Smooth muscle cell of the brain vasculature (primary cell): Measurements from ENCODE around the gene PYM1.
A peak's percentile ranks its signal among the peaks of the same experiment; 100 is the strongest.
"Not testable (repeated sequence)": the region's sequence is repeated elsewhere in the genome, so short reads cannot be mapped to it uniquely, and the experiment has no call there.

ENCODE experiments used
- DNase-seq: peaks from one replicate; pipeline ENCODE4 v3.0.0-alpha.2; 2012; ENCODE audit warnings: low read depth, low spot score

Gene PYM1

DNA sequence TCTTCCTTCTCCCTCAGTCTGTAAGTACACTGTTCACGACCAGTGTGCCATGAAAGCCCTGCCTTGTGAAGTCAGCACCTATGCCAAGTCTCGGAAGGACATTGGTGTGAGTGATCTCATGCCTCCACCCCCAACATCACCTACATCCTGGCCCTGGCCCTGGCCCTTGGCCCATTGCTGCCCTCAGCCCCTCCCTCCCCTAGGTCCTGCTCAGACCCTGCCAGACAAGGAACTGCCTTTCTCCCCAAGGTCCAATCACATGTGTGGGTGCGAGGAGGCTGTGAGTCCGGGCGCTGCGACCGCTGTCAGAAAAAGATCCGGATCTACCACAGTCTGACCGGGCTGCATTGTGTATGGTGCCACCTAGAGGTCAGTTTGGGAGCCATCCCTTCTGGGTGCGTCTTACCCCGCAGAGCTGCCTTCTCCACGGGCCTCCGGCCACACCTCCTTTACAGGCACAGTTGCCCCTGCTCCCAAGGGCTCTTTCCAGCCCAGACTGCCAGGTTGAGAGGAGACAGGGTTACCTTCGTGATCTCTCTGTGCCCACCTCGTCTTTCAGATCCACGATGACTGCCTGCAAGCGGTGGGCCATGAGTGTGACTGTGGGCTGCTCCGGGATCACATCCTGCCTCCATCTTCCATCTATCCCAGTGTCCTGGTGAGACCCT lies 12.5 kb upstream of the PYM1 start:
- no peak for DNase-seq

DNA sequence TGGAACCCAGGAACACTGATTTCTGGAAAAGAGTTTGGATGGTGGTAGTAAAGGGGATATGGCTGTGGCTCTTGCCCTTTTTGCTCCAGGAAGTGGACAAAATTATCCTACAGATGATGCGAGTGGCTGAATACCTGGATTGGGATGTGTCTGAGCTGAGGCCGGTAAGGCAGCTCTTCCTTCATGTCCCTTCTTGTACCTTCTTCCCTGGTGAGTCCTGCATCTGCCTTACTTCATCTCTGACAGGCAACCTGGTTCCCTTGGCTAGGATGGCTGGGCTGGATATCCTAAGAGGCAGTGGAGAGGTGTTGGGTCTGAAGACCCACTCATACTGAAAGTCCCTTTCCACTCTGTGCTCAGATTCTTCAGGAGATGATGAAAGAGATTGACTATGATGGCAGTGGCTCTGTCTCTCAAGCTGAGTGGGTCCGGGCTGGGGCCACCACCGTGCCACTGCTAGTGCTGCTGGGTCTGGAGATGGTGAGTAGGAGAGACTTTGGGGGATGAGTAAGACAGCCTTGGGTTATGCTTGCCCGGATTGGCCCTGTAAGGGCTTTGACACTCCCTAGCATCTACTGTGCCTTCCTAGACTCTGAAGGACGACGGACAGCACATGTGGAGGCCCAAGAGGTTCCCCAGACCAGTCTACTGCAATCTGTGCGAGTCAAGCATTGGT lies 11.3 kb upstream of the PYM1 start:
- no peak for DNase-seq

DNA sequence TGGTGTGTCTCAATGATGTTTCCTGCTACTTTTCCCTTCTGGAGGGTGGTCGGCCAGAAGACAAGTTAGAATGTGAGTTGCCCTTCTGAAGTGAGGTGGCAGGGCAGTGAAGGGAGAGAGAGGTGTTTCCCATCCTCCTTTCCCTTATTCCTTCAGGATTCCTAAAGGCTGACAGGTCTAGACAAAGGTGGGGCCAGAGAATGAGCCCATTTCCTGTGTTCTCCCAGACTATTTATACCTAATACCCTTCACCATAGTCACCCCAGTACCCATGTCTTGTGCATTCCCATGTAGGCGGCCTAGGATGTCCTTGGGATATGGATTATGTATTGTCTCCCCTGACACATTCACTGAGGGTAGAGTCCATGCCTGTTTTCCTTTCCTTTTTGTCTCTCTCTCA lies 10.3 kb upstream of the PYM1 start:
- no peak for DNase-seq

DNA sequence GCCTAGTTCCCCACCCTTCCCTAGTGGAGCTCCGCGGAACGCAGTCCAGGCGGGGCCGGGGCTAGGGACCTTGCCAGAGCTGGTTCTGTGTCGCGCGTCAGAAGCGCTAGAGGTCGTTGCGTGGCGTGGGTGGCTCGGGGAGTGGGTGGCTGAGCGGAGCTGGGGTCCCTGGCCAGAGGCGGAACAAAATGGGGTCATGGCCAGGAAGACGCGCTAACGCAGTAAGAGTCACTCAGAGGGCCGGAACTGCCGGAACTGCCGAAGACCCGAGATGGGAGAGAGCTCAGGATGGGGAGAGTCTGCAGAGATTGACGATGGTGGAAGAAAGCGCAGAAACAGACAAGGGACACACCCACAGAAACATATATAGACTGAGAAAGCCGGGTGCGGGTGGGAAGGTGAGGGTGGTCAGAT lies 8.1 kb upstream of the PYM1 start:
- no peak for DNase-seq

DNA sequence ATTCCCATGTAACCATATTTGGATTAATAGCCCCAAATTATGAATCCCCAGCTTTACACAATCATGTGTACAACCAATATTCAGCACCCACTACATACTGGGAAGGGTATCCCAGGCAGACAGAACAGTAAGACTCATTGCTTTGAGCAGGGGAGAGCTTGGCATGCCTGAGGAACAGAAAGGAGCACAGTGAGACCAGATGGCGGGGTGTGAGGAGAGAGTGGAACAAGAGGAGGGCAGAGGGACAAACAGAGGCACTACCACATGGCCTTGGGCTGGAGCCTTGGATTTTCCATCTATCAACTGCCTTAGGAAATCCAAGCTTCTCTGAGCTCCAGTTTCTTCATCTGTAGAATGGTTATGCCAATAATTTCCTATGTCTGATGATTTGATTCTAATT lies 7.1 kb upstream of the PYM1 start:
- DNase-seq = no peak

DNA sequence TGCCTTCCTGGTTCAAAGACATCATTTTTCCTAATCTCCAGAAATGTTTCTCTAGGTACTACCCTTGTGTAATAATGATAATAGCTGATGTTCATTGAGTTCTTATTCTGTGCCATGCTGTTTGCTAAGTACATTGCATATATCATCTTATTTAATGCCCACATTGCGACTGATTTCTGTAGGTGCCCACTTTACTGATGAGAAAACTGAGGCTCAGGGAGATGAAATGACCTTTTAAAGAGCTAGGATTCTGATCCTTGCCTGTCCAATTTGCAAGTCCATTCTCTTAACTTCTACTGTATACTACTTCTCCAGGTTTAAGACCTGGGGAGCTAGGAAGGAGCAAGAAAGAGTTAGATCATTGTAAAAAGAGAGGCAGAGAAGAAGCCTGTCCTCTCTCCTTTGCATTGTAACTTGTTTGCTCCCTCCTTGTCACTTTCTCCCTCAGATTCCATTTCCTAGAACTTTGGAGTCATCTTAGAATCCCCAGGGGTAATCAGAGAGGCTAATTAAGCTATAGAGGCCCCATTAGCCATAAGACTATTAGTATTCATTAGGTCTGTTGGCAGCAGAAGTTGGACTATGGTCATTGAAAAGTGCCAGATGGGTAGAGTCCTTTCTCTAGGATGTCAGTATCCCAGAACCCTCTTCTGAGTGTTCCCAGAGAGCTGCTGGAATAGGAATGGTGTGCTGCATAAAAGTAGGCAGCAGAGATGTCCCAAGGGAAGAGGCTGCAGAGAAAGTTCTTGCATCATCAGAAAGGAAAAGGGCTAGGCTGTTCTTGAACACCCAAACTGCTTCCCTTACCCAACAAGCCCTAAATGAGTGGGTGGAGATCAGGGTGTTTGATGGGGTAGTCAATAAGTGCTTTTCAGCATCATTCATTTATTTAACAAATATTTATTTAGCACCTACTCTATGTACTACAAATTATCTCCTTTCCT lies 6.4 kb upstream of the PYM1 start:
- no peak for DNase-seq

DNA sequence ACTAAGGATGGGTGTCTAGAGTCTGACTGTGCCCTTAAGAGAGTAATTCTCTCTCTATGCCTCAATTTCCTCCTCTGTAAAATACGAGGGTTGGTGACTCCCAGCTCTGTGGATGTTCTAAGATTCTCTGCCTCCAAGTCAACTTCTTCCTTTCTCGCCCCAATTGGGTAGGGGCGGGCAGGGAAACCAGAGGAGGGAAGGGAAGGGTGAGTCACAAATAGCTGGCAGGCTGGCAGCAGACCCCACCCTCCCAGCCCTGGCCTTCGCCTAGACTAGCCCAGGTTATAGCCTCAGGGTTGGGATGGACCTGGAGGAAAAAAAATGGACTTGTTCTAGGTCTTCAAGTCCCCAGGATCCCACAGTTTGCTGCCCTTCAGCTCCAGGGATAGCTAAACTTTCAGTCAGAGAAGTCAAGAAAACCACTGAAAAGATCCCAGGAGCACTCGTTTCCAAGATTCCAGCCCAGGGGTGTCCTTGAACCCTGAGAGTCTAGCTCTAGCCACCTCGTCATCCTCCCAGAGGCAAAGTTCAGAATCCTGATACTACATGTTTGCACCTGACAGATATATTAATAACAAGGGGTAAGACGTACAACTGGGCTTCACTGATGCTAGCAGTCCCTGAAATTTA lies 5.6 kb upstream of the PYM1 start:
- DNase-seq = no peak

DNA sequence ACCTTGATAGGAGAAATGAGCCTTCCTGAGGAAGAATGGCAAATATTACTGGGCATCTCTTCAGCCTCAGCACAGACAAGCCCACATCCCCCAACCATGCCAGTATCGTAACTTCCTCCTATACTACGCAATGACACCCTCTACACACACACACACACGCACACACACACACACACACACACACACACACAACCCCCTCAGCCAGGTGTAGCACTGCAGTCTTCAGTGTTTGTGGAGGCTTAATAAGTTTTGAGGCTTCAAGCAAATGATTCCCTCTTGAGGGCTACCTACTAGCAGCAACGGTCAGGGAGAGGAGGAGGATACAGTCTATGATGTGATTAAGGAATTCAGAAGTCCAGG lies 4.8 kb upstream of the PYM1 start:
- no peak for DNase-seq

DNA sequence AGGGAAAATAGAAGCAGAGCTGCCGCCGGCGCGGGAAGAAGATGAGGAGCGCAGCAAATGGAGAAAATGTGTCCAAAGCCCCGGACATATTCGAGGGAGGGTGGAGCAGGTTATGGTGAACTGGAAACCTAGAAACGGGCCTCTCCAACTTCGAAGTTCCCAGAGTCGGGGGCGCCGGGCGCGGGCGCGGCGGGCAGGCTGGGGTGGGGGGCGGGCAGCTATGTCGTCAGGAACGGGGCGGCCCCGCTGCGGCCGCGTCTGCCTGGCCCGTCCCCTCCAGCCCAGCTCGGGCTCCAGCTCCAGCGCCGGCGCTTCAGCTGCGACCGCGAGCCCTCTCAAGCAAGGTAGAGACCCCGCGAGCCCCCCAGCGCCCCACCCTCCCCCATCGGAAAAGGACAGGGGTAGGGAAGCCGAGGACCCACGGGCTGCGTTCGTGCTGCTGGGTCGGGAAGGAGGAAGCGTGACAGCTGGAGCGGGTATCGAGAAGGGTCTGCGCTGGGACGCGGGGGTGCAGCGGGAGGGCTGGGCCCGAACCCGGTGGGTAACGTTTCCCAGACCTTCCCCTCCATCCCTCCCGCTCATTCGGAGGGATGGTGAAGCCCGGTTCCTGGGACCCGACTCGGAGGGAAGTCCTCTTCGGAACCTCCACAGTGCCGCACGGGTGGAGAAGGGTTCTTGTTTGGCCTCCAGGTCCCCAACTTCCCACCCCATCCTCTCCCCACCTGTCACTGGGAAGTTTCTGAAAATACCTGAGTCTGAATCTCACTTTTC lies 4.3 kb upstream of the PYM1 start:
- no peak for DNase-seq

DNA sequence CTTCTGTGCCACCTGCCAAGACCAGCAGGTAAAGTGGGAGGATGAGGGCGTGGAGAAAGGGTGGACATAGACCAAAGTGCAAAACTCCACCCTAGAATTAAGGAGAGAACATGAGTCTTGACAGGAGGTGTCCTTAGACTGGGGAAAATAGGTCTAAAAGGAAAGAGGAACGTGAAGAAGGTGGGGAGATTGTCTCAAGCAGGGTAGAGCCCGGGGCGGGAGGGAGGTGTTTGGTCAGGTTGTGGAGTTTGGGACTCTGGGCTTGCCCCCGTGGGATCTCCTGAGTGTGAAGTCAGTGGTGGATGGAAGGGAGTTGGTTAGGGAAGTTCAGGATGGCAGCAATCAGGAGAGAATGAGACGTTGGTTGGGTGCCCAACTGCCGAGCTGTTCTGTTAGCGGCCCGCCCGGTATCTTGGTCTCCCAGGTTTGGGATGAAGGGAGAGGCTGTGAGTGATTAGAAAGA lies 3.7 kb upstream of the PYM1 start:
- no peak for DNase-seq

DNA sequence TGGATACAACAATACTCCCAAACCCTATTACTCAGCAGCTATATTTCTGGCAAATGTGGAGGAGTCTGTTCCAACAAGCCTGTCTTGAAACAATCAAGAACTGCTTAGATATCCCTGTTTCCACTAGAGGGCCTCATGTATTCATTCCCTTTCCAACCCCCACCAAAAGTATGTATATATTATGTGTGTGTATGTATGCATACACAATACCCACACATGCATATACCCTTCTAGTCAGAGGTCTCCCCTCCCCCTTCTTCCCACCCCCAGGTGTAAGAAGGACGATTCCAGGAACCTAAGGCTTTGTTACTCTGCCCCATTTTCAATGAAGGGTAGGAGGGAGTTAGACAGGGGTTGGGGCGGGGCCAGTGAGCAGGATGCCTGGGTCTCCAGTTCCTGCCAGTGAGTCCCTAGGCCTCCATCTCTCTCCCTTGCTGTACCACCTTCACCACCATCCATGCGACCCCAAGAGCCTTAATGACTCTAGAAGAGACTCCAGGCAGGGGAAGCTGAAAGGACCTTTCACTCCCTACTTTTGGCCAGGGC lies 3.1 kb upstream of the PYM1 start, which contains the start of gene DGKA:
DGKA (plus strand) TSS at position 392 of the 546 bp plus-strand sequence. CDS start 5,342 bp downstream, outside the sequence.
- no peak for DNase-seq

DNA sequence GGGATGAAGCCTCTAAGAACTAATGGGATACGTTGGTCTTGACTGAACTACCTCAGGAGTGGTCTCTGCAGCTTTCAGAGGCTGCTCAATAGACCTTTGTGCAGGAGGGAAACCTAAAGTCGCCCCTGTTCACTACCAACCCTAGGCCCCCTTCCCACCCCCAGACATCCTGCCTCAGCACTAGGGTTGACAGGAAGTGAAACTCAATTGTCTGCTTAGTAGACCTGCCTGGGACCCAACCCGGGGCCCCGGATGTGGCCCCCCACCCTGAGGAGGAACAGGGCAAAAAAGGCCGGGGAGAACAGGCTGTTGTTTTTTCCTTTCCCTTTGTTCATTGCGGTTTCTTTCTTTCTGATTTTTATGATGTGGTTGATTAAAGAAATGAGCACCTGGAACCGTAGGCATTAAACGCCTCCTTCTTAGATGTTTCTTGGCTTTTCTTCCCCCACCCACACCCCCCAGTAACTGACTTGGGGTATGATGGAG lies 1.7 kb upstream of the PYM1 start:
- no peak for DNase-seq

DNA sequence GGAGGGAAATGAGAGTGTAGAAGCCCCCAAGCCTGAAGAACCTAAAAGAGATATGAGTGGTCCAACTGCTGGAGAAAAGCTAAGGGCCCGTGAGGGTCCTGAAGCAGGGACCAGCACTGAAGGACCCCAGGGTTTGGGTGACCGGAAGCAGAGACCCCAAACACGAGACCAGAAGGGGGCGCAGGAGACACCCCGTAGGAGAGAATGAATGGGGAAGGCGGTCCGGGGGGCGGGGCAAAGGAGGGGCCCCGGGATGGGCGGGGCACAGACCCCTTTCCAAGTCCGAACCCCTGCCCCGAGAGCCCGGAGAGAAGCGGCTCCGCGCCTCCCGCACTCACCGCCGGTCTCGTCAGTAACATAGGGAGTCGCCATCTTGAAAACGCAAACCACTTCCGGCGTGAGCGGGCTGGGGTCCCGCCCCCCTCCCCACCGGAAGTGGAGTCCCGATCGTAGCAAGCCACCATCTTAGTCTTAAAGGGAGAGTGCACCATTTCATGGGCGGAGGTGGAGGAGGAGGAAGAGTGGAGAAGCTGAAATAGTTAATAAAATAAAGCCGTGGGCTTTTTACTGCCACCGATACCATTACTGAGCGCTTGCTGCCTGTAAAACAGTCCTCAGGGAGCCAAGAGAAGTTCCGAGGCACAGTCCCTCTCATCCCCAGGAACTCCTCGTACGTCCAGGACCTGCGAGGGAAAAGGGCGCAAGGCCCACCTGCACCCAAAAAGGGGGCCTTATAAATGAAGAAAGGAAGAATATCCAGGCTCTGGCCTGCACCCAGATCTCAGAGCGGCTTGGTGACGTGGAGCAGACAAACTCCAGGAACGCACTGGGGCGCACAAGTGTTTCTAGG lies 731 bp downstream of the PYM1 start:
- peak; percentile 80 for DNase-seq

DNA sequence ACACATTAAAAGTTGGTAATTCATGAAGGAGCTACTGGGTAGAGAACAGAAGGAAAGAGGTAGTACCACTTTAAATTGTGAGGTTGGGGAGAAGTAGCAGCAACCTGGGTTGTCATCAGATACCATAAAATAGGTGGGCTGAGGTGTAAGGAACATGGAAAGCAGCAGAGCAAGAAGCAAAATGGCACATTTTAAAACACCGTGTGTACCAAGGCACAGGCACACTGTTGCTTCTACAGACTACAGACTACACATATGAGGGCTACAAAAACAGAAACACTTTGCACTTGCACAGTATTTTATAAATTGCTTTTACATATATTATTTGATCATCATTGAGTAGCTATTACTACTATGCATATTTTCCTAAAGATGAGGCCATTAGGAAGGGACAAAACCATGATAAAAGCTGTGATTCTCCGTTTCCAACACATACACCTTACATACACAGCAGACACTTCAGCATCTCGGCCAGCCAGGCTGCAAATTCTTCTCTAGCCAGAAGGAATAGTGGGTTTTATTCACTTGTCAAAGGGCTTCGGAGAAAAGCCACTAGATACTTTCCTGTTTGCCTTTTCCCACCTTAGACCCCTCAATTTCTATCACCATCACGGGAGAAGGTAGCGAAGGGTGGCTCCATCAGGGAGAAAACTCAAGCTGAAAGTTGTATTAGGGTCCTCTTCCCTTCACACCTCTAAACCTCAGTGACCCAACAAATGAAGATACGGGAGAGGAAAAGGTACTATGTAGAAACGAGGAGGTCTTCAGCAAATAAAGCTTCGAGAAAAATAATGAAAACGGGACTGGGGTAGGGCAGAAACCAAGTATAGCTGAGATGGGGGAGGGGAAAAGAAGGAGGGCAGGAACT lies 1.6 kb downstream of the PYM1 start:
- DNase-seq = no peak

DNA sequence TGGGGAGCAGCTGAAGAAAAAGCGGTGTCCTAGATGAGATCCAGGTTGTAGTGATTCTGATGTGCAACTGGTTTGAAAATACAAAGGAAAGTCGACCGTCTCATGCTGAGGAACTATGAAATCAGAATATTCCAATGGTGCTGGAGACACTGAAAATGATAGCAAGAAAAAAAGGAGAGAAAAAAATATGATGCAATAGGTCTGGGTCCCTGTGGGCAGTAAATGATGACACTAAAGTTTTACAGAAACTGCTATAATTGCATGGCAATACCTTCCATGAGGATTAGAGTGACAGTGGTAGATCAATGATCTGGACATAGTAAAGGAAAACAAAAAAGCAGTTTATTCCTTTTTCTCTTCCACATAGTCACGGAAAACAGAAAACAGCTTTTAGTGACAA lies 2.3 kb downstream of the PYM1 start:
- DNase-seq = no peak

DNA sequence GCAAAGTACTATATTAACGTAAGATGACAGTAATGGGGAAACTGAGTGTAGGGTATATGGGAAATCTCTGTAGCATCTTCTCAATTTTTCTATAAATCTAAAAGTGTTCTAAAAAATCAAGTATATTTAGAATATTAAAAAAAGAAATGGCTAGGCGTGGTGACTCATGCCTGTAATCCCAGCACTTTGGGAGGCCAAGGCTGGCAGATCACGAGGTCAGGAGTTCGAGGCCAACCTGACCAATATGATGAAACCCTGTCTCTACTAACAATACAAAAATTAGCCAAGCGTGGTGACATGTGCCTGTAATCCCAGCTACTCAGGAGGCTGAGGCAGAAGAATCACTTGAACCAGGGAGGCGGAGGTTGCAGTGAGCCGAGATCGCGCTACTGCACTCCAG lies 4.0 kb downstream of the PYM1 start:
- DNase-seq = not testable (repeated sequence)

DNA sequence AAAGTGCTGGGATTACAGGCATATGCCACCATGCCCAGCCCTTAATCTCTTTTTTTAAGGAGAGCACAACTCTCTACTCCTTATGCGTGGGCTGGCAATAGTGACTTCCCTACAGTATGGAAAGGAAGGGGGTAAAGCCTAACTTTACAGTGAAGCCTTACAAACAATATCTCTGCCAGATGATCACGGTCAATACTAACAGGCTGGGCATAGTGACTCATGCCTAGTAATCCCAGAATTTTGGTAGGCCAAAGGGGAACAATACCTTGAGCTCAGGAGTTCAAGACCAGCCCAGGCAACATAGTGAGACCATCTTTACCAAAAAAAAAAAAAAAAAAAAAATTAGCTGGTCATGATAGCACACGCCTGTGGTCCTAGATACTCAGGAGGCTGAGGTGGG lies 5.6 kb downstream of the PYM1 start:
- no peak for DNase-seq

DNA sequence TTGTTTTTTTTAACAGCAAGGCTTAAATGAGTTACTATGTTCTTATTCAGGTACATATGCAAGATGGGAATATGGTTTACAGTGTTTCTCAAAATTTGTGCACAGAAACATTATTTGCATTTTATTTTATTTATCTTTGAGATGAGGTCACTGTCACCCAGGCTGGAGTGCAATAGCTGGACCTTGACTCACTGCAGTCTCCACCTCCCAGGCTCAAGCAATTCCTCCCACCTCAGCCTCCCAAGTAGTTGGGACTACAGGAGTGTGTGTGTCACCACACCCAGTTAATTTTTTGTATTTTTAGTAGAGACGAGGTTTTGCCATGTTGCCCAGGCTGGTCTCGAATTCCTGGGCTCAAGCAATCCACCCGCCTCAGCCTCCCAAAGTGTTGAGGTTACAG lies 8.7 kb downstream of the PYM1 start:
- DNase-seq = not testable (repeated sequence)

DNA sequence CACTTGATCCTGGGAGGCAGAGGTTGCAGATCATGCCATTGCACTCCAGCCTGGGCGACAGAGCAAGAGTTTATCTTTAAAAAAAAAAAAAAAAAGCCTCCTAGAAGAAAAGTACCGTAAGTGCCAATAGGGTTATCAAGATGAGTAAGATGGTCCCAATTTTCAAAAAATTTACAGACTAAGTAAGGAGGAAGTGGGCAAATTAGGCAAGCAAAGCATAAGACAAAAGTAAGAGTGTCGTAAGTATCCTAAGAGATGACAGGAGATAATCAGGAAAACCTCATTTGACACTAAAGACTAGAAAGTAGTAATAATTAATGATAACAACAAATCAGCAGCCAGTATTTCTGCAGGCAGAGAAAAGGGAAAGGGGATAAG lies 12.2 kb downstream of the PYM1 start:
- DNase-seq = no peak
